Ishikawa (cell line): ENCODE data around the gene TACC2.

ENCODE experiments used
- CEBPB ChIP-seq: IDR thresholded peaks from 2 replicates; pipeline ENCODE4 v1.6.1; 2012
- CREB1 ChIP-seq: IDR thresholded peaks from 2 replicates; pipeline ENCODE4 v1.6.1; 2012; ENCODE audit warnings: low read depth
- EGR1 ChIP-seq: IDR thresholded peaks from 2 replicates; pipeline ENCODE4 v1.6.1; 2012
- EP300 ChIP-seq: IDR thresholded peaks from 2 replicates; pipeline ENCODE4 v1.6.1; 2012; ENCODE audit warnings: borderline replicate concordance
- MAX ChIP-seq: IDR thresholded peaks from 2 replicates; pipeline ENCODE4 v1.6.1; 2012
- RAD21 ChIP-seq: IDR thresholded peaks from 2 replicates; pipeline ENCODE4 v1.6.1; 2012; ENCODE audit warnings: low read depth
- REST ChIP-seq: IDR thresholded peaks from 2 replicates; pipeline ENCODE4 v1.6.1; 2012; ENCODE audit warnings: low read depth, mild to moderate bottlenecking
- TAF1 ChIP-seq: IDR thresholded peaks from 2 replicates; pipeline ENCODE4 v1.6.1; 2012; ENCODE audit warnings: low read depth, mild to moderate bottlenecking
- TCF12 ChIP-seq: IDR thresholded peaks from 2 replicates; pipeline ENCODE4 v1.6.1; 2012; ENCODE audit warnings: low read depth
- TEAD4 ChIP-seq: IDR thresholded peaks from 2 replicates; pipeline ENCODE4 v1.6.1; 2012
- USF1 ChIP-seq: IDR thresholded peaks from 2 replicates; pipeline ENCODE4 v1.6.1; 2012
- YY1 ChIP-seq: IDR thresholded peaks from 2 replicates; pipeline ENCODE4 v1.6.1; 2012; ENCODE audit warnings: low read depth
- ZBTB7A ChIP-seq: IDR thresholded peaks from 2 replicates; pipeline ENCODE4 v1.6.1; 2012; ENCODE audit warnings: low read depth

Gene TACC2

GRCh38 chr10:122213364-122213763 is 224.4 kb downstream of the TACC2 start:
- TF ChIP-seq CREB1, result no peak
- no peak for TF ChIP-seq CEBPB
- no peak for TF ChIP-seq RAD21
- no peak for TF ChIP-seq MAX
- no peak for TF ChIP-seq REST

GRCh38 chr10:122213766-122214165 is 224.8 kb downstream of the TACC2 start:
- TF ChIP-seq RAD21 (peak; percentile 34; the same call in 1 of the 2 replicates), REST (no peak)

- TF ChIP-seq MAX (no peak), TAF1 (no peak), TCF12 (no peak), EP300 (no peak), CREB1 (no peak), YY1 (no peak), USF1 (no peak), REST (no peak)
Observed at GRCh38 chr10:122216047-122216446, 227.1 kb downstream of the TACC2 start.

- TF ChIP-seq EGR1 (no peak), MAX (no peak), YY1 (no peak), CREB1 (no peak), REST (no peak), TEAD4 (no peak)
Observed at GRCh38 chr10:122219340-122219739, 230.4 kb downstream of the TACC2 start.

- no peak for TF ChIP-seq ZBTB7A
- no peak for TF ChIP-seq TEAD4
- no peak for TF ChIP-seq YY1
- TF ChIP-seq REST, result no peak
- TF ChIP-seq CEBPB, result no peak
- TF ChIP-seq EGR1, result no peak
- no peak for TF ChIP-seq EP300
- TF ChIP-seq USF1, result no peak
Observed at GRCh38 chr10:122220736-122221135, 231.8 kb downstream of the TACC2 start.
